ENCODE measurements around the gene MYLIP. TPM values are rescaled to one million over a fixed set of nuclear protein-coding genes. Genes with fewer than 3 reads are reported as not detected.

Gene MYLIP
- polyA plus RNA-seq, 1 experiment = 6.5 TPM

GRCh38 chr6:16106991-16107787 lies 21.7 kb upstream of the MYLIP start:
- POLR2A ChIA-PET = no interaction called here
- Histone ChIP-seq H3K27me3 (ENCODE audit: control insufficient read depth, insufficient read depth, low read length) (peaks cover 2% of the 10 kb centered on the region; the same call in 1 of the 2 replicates), H3K4me3 (ENCODE audit: low read depth, low read length) (no peak overlapping the region), H3K36me3 (ENCODE audit: control insufficient read depth, insufficient read depth, low read length) (no peaks in the 10 kb centered on the region)
- CTCF ChIA-PET = interaction anchor here (0.7 to 1.3 kb wide), 2 partner anchors 13 to 189 kb away, joined by 3 read pairs; no protein-coding TSS in a partner anchor
- TF ChIP-seq, protein P1, sequence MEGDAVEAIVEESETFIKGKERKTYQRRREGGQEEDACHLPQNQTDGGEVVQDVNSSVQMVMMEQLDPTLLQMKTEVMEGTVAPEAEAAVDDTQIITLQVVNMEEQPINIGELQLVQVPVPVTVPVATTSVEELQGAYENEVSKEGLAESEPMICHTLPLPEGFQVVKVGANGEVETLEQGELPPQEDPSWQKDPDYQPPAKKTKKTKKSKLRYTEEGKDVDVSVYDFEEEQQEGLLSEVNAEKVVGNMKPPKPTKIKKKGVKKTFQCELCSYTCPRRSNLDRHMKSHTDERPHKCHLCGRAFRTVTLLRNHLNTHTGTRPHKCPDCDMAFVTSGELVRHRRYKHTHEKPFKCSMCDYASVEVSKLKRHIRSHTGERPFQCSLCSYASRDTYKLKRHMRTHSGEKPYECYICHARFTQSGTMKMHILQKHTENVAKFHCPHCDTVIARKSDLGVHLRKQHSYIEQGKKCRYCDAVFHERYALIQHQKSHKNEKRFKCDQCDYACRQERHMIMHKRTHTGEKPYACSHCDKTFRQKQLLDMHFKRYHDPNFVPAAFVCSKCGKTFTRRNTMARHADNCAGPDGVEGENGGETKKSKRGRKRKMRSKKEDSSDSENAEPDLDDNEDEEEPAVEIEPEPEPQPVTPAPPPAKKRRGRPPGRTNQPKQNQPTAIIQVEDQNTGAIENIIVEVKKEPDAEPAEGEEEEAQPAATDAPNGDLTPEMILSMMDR (IDR thresholded peaks at IDR 0.05; ENCODE audit: insufficient read depth, low read depth, low read length) = no peak
- DNase-seq (ENCODE audit: low read depth) = no peak

- POLR2A ChIA-PET = interaction anchor here (0.5 kb wide), 1 partner anchor 20 kb away, joined by 10 read pairs; the partner anchor contains the start of gene MYLIP
- H3K4me3 ChIP-seq (ENCODE audit: low read depth, low read length) = no peak overlapping the region
- TF ChIP-seq, protein P1 (IDR thresholded peaks at IDR 0.05; ENCODE audit: insufficient read depth, low read depth, low read length) = no peak
- peaks cover 2% of the 10 kb centered on the region; the same call in 1 of the 2 replicates for H3K27me3 ChIP-seq (ENCODE audit: control insufficient read depth, insufficient read depth, low read length)
- DNase-seq (ENCODE audit: low read depth) = no peak
- CTCF ChIA-PET = no interaction called here
- H3K36me3 ChIP-seq (ENCODE audit: control insufficient read depth, insufficient read depth, low read length) = no peaks in the 10 kb centered on the region
Measured at GRCh38 chr6:16108419-16108818, 20.5 kb upstream of the MYLIP start.

GRCh38 chr6:16108921-16109658 lies 19.8 kb upstream of the MYLIP start:
- TF ChIP-seq, protein P1 (IDR thresholded peaks at IDR 0.05; ENCODE audit: insufficient read depth, low read depth, low read length) = no peak
- POLR2A ChIA-PET = no interaction called here
- H3K36me3 ChIP-seq (ENCODE audit: control insufficient read depth, insufficient read depth, low read length) = no peaks in the 10 kb centered on the region
- H3K27me3 ChIP-seq (ENCODE audit: control insufficient read depth, insufficient read depth, low read length) = peaks cover 2% of the 10 kb centered on the region; the same call in 1 of the 2 replicates
- CTCF ChIA-PET = no interaction called here
- no peak overlapping the region for H3K4me3 ChIP-seq (ENCODE audit: low read depth, low read length)
- DNase-seq (ENCODE audit: low read depth) = no peak

DNA sequence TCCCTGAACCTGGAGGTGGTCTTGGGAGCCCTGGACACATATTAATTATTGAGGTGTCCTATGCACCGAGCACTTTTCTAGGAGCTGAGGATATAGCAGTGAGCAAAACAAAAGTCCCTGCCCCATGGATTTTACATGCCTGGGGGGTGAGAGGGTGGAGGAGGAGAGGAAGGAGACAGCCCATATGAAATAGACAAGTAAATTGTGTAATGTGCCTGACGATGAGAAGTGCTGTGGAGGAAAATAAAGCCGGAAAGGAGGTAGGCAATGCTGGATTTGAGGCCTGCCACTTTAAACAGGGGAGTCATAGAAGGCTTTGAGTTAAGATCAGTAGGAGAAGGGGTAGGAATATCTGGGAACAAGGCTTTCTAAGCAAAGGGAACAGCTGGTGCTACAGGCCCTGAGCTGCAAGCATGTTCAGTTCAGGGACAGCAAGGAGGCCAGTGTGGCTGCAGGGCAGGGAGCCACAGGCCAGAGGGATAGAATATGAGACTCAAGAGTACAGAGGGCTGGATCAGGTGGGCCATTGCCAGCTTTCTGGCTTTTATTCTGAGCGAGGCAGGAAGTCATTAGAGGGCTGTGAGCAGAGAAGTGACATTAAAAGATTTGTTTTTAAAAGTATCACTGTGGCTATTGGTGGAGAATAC lies 19.1 kb upstream of the MYLIP start:
- no peak for DNase-seq (ENCODE audit: low read depth)
- Histone ChIP-seq H3K36me3 (ENCODE audit: control insufficient read depth, insufficient read depth, low read length) (no peaks in the 10 kb centered on the region), H3K27me3 (ENCODE audit: control insufficient read depth, insufficient read depth, low read length) (peaks cover 2% of the 10 kb centered on the region; the same call in 1 of the 2 replicates), H3K4me3 (ENCODE audit: low read depth, low read length) (no peak overlapping the region)
- CTCF ChIA-PET = no interaction called here
- TF ChIP-seq, protein P1 (IDR thresholded peaks at IDR 0.05; ENCODE audit: insufficient read depth, low read depth, low read length) = no peak
- POLR2A ChIA-PET = no interaction called here

- ChIA-PET CTCF (interaction anchor here (1.3 to 1.6 kb wide), 2 partner anchors 10 to 39 kb away, joined by 5 to 7 read pairs; partner anchors contain the start of gene MYLIP), POLR2A (no interaction called here)
- H3K27me3 ChIP-seq (ENCODE audit: control insufficient read depth, insufficient read depth, low read length) = peaks cover 3% of the 10 kb centered on the region
- H3K36me3 ChIP-seq (ENCODE audit: control insufficient read depth, insufficient read depth, low read length) = no peaks in the 10 kb centered on the region
- DNase-seq (ENCODE audit: low read depth) = no peak
- no peak overlapping the region for H3K4me3 ChIP-seq (ENCODE audit: low read depth, low read length)
- TF ChIP-seq, protein P1 (IDR thresholded peaks at IDR 0.05; ENCODE audit: insufficient read depth, low read depth, low read length) = no peak
Measured at GRCh38 chr6:16118825-16119224, 10.1 kb upstream of the MYLIP start.

Measured in BJ (cell line).